SK-N-SH (cell line): ENCODE results near the gene KRT32. TPM values are rescaled to one million over a fixed set of nuclear protein-coding genes. Genes with fewer than 3 reads are reported as not detected.

Experiments
- CTCF ChIA-PET: fragments of 300-600, 350-600 bp; formaldehyde crosslinking; extraction: SDS; loops from one replicate; lab custom pipeline; 2021; lab: Yijun Ruan, JAX
- POLR2A ChIA-PET: fragments of 350-600 bp; sonication (Branson Sonifier 250); formaldehyde crosslinking; extraction: SDS; loops from one replicate; lab custom pipeline; 2020; ENCODE audit warnings: antibody characterized with exemption, inconsistent platforms; lab: Yijun Ruan, JAX
- DNase-seq: peaks from one replicate; pipeline ENCODE4 v3.0.0; 2012
- H2AFZ ChIP-seq: fragments of 200-600 bp; sonication (generic); 2 replicates; pipeline ENCODE4 v1.8.1; 2016; ENCODE audit warnings: antibody characterized with exemption, mild to moderate bottlenecking, low read depth
- H3F3A ChIP-seq: fragments of 200-600 bp; sonication (generic); replicated peaks from 2 replicates; pipeline ENCODE3; 2016; ENCODE audit warnings: antibody characterized with exemption, mild to moderate bottlenecking; ENCODE audit not compliant: insufficient read depth
- H3K27ac ChIP-seq, 2 experiments: fragments of 200-500 bp in 1 of 2; fragments of 200-600 bp in 1 of 2; sonication (Bioruptor generic) in 1 of 2; sonication (generic), shearing (Covaris generic) in 1 of 2; 2 replicates each; pipeline versions ENCODE4 v1.5.1 to v1.6.1; 2014 to 2016; ENCODE audit warnings: low read depth in 2 of 2, inconsistent platforms in 1 of 2, low read length in 1 of 2, mild to moderate bottlenecking in 1 of 2, mixed read lengths in 1 of 2
- H3K27me3 ChIP-seq: fragments of 200-600 bp; sonication (generic), shearing (Covaris generic); 2 replicates; pipeline ENCODE4 v1.6.1; 2016; ENCODE audit warnings: mixed run types; ENCODE audit not compliant: insufficient read depth
- H3K36me3 ChIP-seq, 2 experiments: fragments of 200-500 bp in 1 of 2; fragments of 200-600 bp in 1 of 2; sonication (Bioruptor generic) in 1 of 2; sonication (generic) in 1 of 2; replicated peaks in 1 of 2; 2 replicates each; pipeline versions ENCODE3 to v1.5.1; 2014 to 2016; ENCODE audit warnings: low read length in 1 of 2, mild to moderate bottlenecking in 1 of 2; ENCODE audit not compliant: insufficient read depth in 2 of 2, control insufficient read depth in 1 of 2
- H3K4me1 ChIP-seq, 2 experiments: fragments of 200-500 bp in 1 of 2; fragments of 200-600 bp in 1 of 2; sonication (Bioruptor generic) in 1 of 2; sonication (generic), shearing (Covaris generic) in 1 of 2; 2 replicates each; pipeline versions ENCODE4 v1.5.1 to v1.6.1; 2014 to 2016; ENCODE audit warnings: low read depth in 1 of 2, low read length in 1 of 2, mixed run types in 1 of 2; ENCODE audit not compliant: insufficient read depth in 2 of 2, control insufficient read depth in 1 of 2
- H3K4me2 ChIP-seq: fragments of 200-600 bp; sonication (generic), shearing (Covaris generic); 2 replicates; pipeline ENCODE4 v1.6.1; 2017; ENCODE audit warnings: mixed run types
- H3K4me3 ChIP-seq, 2 experiments: fragments of 200-500 bp in 1 of 2; fragments of 200-600 bp in 1 of 2; sonication (Bioruptor generic) in 1 of 2; sonication (generic), shearing (Covaris generic) in 1 of 2; 2 replicates each; pipeline versions ENCODE4 v1.5.1 to v1.8.1; 2014 to 2016; ENCODE audit warnings: low read depth in 2 of 2, inconsistent platforms in 1 of 2, low read length in 1 of 2, mild to moderate bottlenecking in 1 of 2, mixed read lengths in 1 of 2, moderate library complexity in 1 of 2
- H3K79me2 ChIP-seq: fragments of 200-600 bp; sonication (generic); 2 replicates; pipeline ENCODE4 v1.8.1; 2017; ENCODE audit warnings: mild to moderate bottlenecking; ENCODE audit not compliant: insufficient read depth
- H3K9ac ChIP-seq: fragments of 200-600 bp; sonication (generic); 2 replicates; pipeline ENCODE4 v1.6.1; 2017; ENCODE audit warnings: mixed run types
- H3K9me2 ChIP-seq: fragments of 200-600 bp; sonication (generic); 2 replicates; pipeline ENCODE4 v1.6.1; 2017; ENCODE audit warnings: mixed run types
- H3K9me3 ChIP-seq: fragments of 200-600 bp; sonication (generic); 2 replicates; pipeline ENCODE4 v1.6.1; 2017; ENCODE audit warnings: mixed run types, mild to moderate bottlenecking, moderate library complexity
- H4K20me1 ChIP-seq: fragments of 200-600 bp; sonication (generic); 2 replicates; pipeline ENCODE4 v1.6.1; 2017; ENCODE audit warnings: mild to moderate bottlenecking, mixed run types; ENCODE audit not compliant: insufficient read depth
- FOSL2 ChIP-seq: IDR thresholded peaks from 2 replicates; pipeline ENCODE4 v1.4.0; 2012; ENCODE audit warnings: low read depth, mild to moderate bottlenecking, moderate library complexity, borderline replicate concordance
- GABPA ChIP-seq: IDR thresholded peaks from 2 replicates; pipeline ENCODE4 v1.4.0; 2012; ENCODE audit warnings: low read depth, mild to moderate bottlenecking
- JUND ChIP-seq: IDR thresholded peaks from 2 replicates; pipeline ENCODE4 v1.4.0; 2012
- MEF2A ChIP-seq: IDR thresholded peaks from 2 replicates; pipeline ENCODE4 v1.4.0; 2012; ENCODE audit warnings: low read depth, borderline replicate concordance
- MXI1 ChIP-seq: IDR thresholded peaks from 2 replicates; pipeline ENCODE4 v1.6.1; 2012; ENCODE audit warnings: mild to moderate bottlenecking, low read depth, low read length, improper control_type of control experiment
- RAD21 ChIP-seq: IDR thresholded peaks from 2 replicates; pipeline ENCODE4 v1.6.1; 2012; ENCODE audit warnings: mild to moderate bottlenecking, low read length
- SIN3A ChIP-seq: IDR thresholded peaks from 2 replicates; pipeline ENCODE4 v1.6.1; 2012; ENCODE audit warnings: low read depth, mild to moderate bottlenecking, low read length, moderate library complexity, borderline replicate concordance
- SMC3 ChIP-seq: IDR thresholded peaks from 2 replicates; pipeline ENCODE4 v1.6.1; 2012; ENCODE audit warnings: low read depth, low read length, improper control_type of control experiment
- TAF1 ChIP-seq: IDR thresholded peaks from 2 replicates; pipeline ENCODE4 v1.6.1; 2012; ENCODE audit warnings: low read depth, mild to moderate bottlenecking, low read length, moderate library complexity, borderline replicate concordance
- TEAD4 ChIP-seq: IDR thresholded peaks from 2 replicates; pipeline ENCODE4 v1.4.0; 2012; ENCODE audit warnings: mild to moderate bottlenecking, borderline replicate concordance; ENCODE audit not compliant: insufficient read depth
- USF2 ChIP-seq: fragments of 150-350 bp; IDR thresholded peaks from 2 replicates; pipeline ENCODE4 v1.6.1; 2017; ENCODE audit warnings: antibody characterized with exemption, low read length, low read depth, borderline replicate concordance
- WGBS: methylation state at CpG from one replicate; pipeline ENCODE4 v1.1.6; 2017; ENCODE audit warnings: low lambda C conversion rate; 5-methylcytosine and 5-hydroxymethylcytosine counted together
- polyA plus RNA-seq, 3 experiments: library from polyadenylated mRNA; depleted of rRNA; stranded (reverse); fragments of >200 nt; gene quantifications; 2 replicates each; pipeline ENCODE4 v1.2.3, GENCODE V29; 2012
- TF ChIP-seq, protein P1 (sequence below): IDR thresholded peaks from 2 replicates; pipeline ENCODE4 v1.4.0; 2012; ENCODE audit warnings: low read depth, borderline replicate concordance
- TF ChIP-seq, protein P2 (sequence below): IDR thresholded peaks from 2 replicates; pipeline ENCODE4 v1.6.1; 2012; ENCODE audit warnings: mild to moderate bottlenecking, low read depth, low read length, moderate library complexity

Gene KRT32
- polyA plus RNA-seq, 1 of the 3 experiments (the other 2 are of a cell fraction) = not detected

DNA sequence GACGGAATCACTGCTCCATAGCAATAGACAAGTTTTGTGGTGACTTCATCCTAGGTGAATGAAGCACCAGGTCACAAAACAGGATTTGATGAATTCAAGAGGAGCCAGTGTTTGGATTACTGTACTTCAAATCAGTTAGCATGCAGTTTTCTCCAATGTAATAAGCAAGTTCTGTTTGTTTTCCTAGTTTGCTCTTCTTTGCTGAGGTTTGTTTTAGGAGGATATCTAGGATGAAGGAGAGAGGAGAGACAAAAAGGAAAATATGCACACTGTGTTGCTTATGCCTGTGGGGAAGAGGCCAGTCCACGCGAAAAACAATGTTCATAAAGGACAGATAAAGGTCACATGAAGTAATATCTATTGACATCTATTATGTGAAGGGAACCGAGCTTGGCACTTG is 51.8 kb downstream of the KRT32 start:
- no peaks in the 10 kb centered on the region for H3K9me3 ChIP-seq
- ChIA-PET CTCF (interaction anchor here (2.9 kb wide), 1 partner anchor 134 kb away, joined by 11 read pairs; no protein-coding TSS in a partner anchor), POLR2A (no interaction called here)
- H3K79me2 ChIP-seq = no peaks in the 10 kb centered on the region
- TF ChIP-seq RAD21 = no peak
- no peak for TF ChIP-seq MXI1
- TF ChIP-seq TEAD4 = no peak
- TF ChIP-seq, protein P1, sequence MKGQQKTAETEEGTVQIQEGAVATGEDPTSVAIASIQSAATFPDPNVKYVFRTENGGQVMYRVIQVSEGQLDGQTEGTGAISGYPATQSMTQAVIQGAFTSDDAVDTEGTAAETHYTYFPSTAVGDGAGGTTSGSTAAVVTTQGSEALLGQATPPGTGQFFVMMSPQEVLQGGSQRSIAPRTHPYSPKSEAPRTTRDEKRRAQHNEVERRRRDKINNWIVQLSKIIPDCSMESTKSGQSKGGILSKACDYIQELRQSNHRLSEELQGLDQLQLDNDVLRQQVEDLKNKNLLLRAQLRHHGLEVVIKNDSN = no peak
- no peak for TF ChIP-seq GABPA
- no peak for TF ChIP-seq FOSL2
- TF ChIP-seq USF2 = no peak
- TF ChIP-seq JUND = no peak
- TF ChIP-seq MEF2A = no peak
- TF ChIP-seq TAF1 = no peak
- no peak for TF ChIP-seq SIN3A
- TF ChIP-seq SMC3 = no peak
- TF ChIP-seq, protein P2, sequence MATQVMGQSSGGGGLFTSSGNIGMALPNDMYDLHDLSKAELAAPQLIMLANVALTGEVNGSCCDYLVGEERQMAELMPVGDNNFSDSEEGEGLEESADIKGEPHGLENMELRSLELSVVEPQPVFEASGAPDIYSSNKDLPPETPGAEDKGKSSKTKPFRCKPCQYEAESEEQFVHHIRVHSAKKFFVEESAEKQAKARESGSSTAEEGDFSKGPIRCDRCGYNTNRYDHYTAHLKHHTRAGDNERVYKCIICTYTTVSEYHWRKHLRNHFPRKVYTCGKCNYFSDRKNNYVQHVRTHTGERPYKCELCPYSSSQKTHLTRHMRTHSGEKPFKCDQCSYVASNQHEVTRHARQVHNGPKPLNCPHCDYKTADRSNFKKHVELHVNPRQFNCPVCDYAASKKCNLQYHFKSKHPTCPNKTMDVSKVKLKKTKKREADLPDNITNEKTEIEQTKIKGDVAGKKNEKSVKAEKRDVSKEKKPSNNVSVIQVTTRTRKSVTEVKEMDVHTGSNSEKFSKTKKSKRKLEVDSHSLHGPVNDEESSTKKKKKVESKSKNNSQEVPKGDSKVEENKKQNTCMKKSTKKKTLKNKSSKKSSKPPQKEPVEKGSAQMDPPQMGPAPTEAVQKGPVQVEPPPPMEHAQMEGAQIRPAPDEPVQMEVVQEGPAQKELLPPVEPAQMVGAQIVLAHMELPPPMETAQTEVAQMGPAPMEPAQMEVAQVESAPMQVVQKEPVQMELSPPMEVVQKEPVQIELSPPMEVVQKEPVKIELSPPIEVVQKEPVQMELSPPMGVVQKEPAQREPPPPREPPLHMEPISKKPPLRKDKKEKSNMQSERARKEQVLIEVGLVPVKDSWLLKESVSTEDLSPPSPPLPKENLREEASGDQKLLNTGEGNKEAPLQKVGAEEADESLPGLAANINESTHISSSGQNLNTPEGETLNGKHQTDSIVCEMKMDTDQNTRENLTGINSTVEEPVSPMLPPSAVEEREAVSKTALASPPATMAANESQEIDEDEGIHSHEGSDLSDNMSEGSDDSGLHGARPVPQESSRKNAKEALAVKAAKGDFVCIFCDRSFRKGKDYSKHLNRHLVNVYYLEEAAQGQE = no peak
- no peak overlapping the region for H3K4me3 ChIP-seq
- H3K4me2 ChIP-seq = no peak overlapping the region; the same call in 1 of the 2 replicates
- no peak overlapping the region for H3K27ac ChIP-seq
- no peak for DNase-seq
- no peaks in the 10 kb centered on the region for H4K20me1 ChIP-seq
- H3K36me3 ChIP-seq = no peaks in the 10 kb centered on the region
- H3K4me1 ChIP-seq = peaks cover 0 to 35% of the 10 kb centered on the region in 2 experiments; a peak in 3 of 4 replicates
- WGBS = 80% methylated on average over 4 of the region's 4 CpGs
- H3K9me2 ChIP-seq = no peaks in the 10 kb centered on the region
- peaks cover under 1% of the 10 kb centered on the region for H3F3A ChIP-seq
- no peak overlapping the region for H3K9ac ChIP-seq
- H2AFZ ChIP-seq = no peak overlapping the region
- H3K27me3 ChIP-seq = no peaks in the 10 kb centered on the region
